HG03521 (cell line): Measurements from ENCODE around the gene GBX1.

Source experiments
- ATAC-seq: cut with Tn5 transposase; IDR thresholded peaks from one replicate; pipeline ENCODE4 v1.9.1; 2021; ENCODE audit warnings: mild to moderate bottlenecking, moderate library complexity; ENCODE audit not compliant: unreplicated experiment

Gene GBX1

GRCh38 chr7:151141311-151141854, 26.1 kb downstream of the GBX1 start:
- ATAC-seq = no peak

DNA sequence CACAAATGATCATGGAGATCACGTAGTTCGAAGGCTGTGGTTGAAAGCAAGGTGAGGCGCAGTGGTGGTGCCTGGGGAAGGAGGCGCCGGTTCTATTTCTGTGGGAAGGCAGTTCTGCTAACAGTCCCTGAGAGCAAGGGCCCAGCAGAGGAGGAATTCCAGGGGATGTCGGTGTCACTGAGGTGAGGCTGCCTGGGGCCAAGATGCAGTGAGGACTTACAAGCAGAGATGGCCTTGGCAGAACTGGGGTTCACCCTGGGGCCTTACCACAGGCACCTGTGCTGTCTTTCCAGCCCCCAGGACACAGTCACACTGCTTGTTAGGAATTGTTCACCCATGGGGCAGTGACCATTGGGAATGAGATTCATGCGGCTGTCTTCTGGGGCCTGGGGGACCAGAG, 26.7 kb downstream of the GBX1 start:
- ATAC-seq = no peak

DNA sequence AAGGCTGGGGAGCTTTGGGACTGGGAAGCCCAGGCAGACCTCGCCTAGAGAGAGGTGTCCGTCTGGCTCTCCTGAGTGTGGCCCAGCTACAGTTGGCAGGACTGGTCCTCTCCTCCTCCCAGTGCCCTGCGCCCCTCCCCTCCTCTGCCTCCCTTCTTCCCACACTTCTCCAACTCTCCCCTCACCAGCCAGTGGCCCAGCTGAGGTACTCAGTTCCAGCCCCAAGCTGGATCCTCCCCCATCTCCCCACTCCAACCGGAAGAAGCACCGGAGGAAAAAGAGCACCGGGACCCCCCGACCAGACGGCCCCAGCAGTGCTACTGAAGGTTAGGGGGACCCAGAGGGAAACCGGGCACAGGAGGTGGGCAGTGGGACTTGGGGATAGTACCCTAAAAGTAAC, 27.7 kb downstream of the GBX1 start:
- no peak for ATAC-seq

GRCh38 chr7:151139071-151139790, 28.3 kb downstream of the GBX1 start:
- no peak for ATAC-seq

GRCh38 chr7:151138153-151138851, 29.2 kb downstream of the GBX1 start:
- ATAC-seq = no peak

DNA sequence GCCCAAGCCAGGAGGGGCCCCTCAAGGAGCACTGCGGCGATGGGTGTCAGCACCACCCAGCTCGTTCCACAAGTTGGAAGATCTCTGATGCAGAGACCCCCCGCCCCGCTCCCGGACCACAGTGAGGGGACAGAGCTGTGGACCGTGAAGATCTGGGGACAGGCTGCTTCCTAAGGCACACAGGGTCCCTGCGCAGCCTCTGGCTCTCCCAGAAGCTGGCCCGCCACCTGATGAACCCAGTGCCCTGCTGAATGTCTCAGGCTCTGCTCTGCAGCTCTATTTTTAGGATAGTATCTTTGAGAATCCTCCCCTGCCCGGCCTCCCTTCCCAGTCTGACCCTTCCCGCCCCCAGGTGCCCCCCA, 29.7 kb downstream of the GBX1 start:
- ATAC-seq = no peak

DNA sequence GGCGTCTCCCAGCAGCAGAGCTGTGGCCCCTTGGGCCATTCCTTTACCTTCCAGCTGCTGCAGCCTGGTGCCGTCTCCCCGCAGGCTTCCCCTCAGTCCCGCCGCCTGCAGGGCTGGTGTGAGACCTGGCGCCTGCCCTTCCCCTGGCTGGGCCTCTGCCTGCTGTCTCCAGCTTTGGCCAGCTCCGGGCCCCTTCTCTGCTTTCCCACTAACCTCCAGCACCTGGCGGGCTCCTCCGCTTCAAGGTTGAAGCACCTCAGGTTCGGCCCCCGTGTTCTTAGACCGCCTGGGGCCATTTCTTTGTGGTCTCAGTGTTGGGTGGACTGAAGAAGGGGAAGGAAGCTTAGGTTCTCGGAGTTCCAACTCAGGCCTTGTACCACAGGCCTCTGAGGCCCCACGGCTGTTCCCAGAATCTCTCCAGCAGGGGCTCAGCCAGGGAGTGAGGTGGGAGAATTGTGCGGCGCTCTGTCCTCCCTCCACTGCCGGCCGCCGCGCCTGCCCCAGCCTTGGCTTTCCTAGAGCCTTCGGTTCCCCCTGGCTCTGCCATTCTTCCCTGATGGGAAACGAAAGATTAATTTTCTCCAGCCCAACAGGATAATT, 30.3 kb downstream of the GBX1 start:
- no peak for ATAC-seq

DNA sequence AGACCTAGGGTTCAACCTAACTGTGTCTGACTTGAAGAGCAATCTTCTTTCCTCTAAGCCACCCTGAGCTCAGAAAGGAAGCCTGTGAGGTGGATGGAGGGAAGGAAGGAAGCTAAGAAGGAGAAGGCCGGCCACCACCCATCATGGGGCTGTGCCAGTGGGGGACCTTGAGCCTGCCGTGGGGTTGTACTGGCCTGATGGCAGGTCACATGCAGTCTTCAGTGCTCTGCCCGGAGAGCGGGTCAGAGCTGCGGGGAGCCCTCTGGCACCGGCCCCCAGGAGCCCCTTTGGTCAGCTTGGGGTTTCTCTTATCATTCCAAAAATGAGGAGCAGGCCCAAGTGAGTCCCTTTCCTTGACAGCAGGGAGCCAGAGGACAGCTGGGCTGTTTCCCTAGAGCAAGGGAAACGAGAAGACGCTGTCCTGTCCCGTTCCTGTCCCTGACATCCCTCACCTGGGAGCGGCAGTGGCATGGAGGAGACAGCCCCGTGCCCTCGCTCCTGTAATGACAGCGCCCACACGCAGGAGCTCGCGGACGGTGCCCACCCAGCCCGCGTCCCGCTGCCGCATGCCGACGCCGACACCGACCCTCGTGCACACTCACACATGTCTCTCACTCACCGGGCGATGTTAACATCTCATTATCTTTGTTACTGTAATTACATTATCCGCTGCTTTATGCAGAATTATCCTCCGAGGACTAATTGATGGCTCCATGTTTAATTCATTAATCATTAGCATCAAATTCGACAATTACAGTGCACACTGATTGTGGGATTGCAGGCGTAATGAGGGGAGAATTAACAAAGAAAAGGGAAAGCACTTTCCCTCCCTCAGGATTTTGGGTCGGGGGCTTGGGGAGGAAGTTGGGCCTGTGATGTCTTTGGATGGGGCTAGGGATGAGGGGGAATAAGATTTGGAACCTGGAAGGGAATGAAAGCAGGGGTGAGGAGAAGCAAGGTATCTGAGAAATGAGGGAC, 31.3 kb downstream of the GBX1 start:
- ATAC-seq = no peak

GRCh38 chr7:151135525-151135845, 32.0 kb downstream of the GBX1 start:
- no peak for ATAC-seq

DNA sequence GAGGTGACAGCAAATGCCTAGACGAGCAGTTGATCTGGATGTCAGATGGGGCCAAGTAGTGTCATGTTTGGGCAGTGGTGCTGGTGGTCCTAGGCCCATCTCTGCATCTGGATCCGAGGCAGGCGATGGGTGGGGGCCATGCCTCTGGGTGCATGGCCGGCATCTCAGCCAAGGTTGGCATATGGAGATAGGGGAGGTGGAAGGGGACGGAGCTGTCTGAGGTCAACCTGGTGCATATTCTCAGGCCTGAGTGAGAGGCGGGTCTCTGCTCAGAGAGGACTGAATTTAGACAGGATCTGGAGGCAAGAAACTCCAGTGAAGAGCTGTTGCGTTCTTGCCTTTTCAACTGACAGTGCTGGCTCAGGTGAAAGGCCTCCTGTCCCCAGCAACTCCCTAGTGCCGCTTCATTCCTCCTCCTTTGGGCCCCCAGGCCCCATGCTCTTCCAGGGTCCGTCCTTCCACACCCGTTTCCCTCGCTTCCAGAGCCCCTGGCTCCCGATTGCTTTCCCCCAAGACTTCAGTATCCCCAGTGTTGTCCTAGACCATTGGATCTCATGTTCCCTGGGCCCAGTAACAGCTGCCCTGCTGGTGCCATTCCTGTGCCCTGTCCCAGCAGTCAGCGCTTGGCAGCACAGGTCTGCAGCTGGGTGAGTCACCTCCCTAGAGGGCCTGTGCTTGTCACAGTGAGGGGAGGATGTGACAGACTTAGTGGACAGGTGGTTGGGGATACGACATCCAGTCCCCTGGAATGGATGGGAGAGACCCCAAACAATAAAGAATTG, 32.6 kb downstream of the GBX1 start:
- no peak for ATAC-seq

- no peak for ATAC-seq
These were observed 33.3 kb downstream of the GBX1 start for GRCh38 chr7:151133986-151134742.

DNA sequence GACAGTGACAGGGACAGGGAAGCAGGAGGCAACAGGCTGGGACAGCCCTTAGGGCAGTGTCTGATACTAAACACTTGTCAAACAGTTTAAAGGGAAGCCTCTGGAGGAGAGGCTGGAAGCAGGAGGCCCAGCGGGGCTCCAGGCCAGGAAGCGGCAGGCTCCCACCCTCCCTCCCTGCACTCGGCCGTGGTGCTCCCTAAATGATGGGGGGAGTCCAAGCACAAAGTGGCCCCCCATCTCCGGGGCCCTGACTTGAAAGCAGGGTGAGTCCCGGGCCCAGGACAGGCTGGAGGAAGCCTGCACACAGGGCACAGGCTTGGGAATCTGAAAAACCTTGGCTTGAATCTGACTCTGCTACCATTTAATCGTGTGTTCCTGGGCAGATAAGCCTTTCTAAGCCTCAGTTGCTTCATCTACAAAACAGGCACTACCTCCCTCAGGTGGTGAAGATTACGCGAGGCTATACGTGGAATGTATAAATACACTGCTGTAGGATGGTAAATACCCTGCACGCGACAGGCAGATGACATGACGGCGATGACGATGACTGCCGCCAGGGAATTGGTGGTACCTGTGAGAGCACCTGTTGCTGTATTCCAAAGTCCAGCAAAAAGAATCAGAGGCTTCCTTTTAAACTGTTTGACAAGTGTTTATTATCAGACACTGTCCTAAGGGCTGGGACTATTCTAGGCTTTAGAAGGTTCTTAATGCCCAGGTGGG, 34.1 kb downstream of the GBX1 start:
- no peak for ATAC-seq

- ATAC-seq = no peak
These were observed 34.9 kb downstream of the GBX1 start for GRCh38 chr7:151132461-151133205.

GRCh38 chr7:151131592-151132293, 35.8 kb downstream of the GBX1 start:
- ATAC-seq = no peak

DNA sequence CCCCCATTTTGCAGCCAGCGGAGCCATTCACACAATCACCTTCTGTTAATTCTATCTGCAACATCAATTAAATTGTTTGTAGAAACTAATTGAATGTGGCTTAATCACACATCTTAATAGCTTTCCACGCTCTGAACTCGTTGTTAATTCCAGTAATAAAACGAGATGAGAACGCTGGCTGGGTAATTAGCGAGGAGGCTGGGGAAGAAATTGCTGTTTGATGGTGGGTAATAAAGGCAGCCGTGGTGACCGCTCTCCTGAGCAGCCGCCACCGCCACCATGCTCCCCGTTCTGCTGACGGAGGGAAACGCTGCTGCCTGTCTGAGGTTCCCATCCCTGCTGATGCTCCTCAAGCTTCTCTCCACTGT, 36.3 kb downstream of the GBX1 start:
- ATAC-seq = no peak

GRCh38 chr7:151130741-151131157, 36.7 kb downstream of the GBX1 start:
- ATAC-seq = no peak

DNA sequence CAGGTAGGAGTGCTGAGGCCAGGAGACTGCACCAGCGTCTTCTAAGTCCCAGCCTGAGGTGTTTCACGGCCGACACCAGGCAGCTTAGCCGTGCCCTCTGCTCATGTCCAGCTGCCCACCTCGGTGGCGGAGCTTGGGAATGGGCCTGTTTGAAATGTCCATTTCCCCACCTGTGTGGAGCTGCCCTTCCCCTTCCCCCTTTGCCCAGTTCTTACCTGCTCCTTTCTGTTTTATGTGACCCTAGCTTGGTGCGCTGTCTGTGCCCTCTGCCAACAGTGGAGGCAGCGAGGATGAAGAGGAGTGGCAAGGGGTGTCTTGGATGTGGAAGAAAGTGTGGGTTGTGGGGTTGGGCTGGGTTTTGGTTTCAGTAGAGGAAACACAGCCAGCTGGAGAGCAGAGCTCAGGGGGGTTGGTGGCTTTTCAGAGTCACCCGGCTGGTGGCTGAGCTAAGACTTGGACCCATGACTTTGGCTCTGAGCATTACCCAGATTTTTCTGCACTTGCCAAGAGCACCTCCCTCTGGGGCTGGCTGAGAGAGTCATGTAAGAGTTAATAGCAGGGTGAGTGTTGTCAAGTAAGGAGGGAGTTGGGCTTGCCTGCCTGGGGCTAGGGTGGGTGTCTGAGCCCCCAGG, 37.4 kb downstream of the GBX1 start:
- no peak for ATAC-seq
